GM13977 (cell line): Measurements from ENCODE around the gene LRRC1.

Experiments used
- DNase-seq: peaks from one replicate; pipeline ENCODE4 v3.0.0; 2012; ENCODE audit warnings: low spot score
- CTCF ChIP-seq: IDR thresholded peaks from 2 replicates; pipeline ENCODE4 v1.5.1; 2012; ENCODE audit warnings: mild to moderate bottlenecking, control low read depth; ENCODE audit not compliant: insufficient read depth; ENCODE audit errors: extremely low read depth, missing control alignments
- in situ Hi-C: fragments of 300-500 bp; cut with MboI; formaldehyde crosslinking; loops from one replicate; pipeline ENCODE4 v1.12.0; 2022; ENCODE audit warnings: low sequenced_read_pairs, low pct_unique_long_range_greater_than_20kb, mixed read lengths, inconsistent platforms; ENCODE audit not compliant: unreplicated experiment

Gene LRRC1

DNA sequence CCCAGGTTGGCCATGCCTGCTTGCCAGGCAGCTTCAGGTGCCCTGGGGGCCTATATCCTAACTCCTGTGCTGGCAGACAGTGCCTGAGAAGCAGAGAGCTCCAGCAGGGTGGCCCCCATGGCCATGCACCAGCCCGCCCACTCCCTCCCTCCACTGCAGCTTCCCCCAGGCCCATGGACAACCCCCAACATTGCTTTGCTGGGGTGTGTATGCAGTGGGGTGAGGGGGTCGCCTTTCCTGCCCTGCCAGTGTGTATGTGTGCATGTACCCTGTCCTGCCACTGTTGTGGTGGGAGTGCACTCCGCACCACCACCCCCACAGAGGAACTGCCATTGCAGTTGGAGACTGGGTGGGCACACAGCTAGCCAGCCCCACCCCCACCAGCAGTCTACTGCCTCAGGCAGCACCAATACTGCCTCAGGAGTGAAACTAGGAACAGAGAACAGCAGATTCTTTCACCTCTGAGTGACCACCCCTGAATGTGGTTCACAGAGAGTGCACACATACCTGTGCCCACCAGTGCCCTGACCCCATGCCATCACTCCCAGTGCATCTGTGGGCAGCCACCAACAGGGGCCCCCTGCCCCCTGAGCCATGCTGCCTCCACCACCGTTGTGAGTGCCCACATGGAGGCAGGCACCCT lies 151.1 kb downstream of the LRRC1 start:
- in situ Hi-C loops, result no loop called here
- DNase-seq, result no peak
- no peak for TF ChIP-seq CTCF

- in situ Hi-C loops, result no loop called here
- no peak for TF ChIP-seq CTCF
These were observed 153.0 kb downstream of the LRRC1 start for GRCh38 chr6:53947780-53948179.

DNA sequence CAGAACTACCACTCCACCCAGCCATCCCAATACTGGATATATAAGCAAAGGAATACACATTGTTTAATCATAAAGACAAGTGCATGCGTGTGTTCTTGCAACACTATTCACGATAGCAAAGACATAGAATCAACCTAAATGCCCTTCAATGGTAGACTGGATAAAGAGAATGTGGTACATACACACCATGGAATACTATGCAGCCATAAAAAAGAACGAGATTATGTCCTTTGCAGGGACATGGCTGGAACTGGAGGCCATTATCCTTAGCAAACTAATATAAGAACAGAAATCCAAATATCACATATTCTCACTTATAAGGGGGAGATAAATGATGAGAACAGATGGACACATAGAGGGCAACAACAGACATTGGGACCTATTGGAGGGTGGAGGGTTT lies 156.6 kb downstream of the LRRC1 start:
- no peak for DNase-seq
- no peak for TF ChIP-seq CTCF
- in situ Hi-C loops, result no loop called here

More at GRCh38 chr6:53947780-53948179, 153.0 kb downstream of the LRRC1 start:
- no peak for DNase-seq

DNA sequence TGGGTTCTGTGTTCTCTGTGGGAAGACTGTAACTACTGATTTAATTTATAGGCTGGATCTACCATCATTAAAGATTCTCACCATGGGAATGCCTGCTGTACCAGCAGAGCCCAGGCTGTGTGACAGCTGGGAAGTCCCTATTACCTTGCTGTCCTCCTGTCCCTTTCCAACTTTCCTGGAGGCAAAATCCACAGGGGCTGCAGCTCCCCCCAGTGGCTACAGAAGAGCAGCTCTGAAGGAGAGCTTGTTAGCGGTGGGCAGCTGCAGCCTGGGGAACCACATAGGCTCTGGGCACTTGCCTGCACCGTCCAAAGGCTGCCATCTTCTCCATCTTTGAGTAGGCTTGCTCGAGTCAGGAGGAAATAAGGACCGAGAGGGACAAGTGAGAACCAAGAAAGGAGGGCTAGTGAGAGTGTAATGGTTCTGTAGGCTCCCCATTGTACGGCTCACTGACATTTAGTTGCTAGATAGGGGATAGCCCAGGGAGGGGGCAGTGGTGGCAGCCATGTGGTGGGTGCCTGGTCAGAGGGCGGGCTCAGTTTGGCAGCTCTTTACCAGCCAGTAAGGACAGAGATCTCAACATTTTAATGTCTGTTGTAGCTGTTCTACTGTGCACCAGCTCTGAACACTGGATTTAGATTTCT lies 161.4 kb downstream of the LRRC1 start:
- TF ChIP-seq CTCF, result peak; percentile 45
- in situ Hi-C loops, result no loop called here
- peak; percentile 12 for DNase-seq

DNA sequence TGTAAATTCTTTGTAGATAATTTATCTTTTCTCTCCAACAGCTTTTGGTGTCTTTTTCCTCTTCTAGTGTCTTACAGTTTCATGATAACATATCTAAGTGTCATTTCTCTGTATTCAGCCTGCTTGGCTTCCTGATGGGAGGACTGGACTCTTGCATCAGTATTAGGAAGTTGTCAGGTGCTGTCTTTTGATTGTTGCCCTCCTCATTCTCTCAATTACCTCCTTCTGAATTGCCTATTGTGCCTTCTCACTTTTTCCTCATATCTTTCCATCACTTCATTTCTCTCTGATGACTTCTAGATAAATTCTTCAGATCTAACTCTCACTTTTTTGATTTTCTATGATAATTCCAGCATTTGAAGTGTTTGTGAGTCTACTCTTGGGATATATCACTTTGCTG lies 162.0 kb downstream of the LRRC1 start:
- TF ChIP-seq CTCF, result no peak
- no peak for DNase-seq
- in situ Hi-C loops, result no loop called here

DNA sequence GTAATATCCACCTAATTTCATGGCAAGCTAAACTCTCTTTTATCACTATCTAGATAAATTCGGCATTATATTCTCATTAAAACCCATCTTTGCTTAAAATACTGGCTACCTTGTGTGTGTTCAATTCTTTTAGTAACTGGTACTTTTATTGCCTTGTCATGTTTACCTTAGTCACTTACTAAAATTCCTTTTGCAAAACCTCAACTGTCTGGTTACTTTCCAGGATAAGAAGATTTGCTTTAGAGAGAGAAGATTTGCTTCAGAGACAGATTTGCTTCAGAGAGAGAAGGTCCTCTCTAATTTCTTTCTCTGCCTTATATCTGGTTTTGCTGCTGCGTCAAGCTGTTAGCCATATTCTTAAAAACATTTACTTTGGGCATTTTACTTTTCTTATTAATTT lies 164.9 kb downstream of the LRRC1 start:
- in situ Hi-C loops, result no loop called here
- no peak for TF ChIP-seq CTCF
- DNase-seq, result no peak
